Upper lobe of left lung (tissue), 4 donors: ENCODE results near the gene CDH22.

Experiments
- POLR2A ChIP-seq, 4 donors: fragments of 450-650 bp; IDR thresholded peaks; one replicate each; pipeline ENCODE4 v1.5.1; 2016 to 2017; ENCODE audit warnings: antibody characterized with exemption in 4 of 4, mild to moderate bottlenecking in 2 of 4
- POLR2AphosphoS5 ChIP-seq, 2 donors: sonication (generic); formaldehyde crosslinking; IDR thresholded peaks; one replicate each; pipeline ENCODE4 v1.5.1; 2017; ENCODE audit warnings: antibody characterized with exemption in 2 of 2
- TF ChIP-seq, protein P1 (sequence below), 6 experiments: fragments of 450-650 bp in 4 of 6; fragments of 200-600 bp in 2 of 6; sonication (generic) in 2 of 6; IDR thresholded peaks; one replicate each; pipeline ENCODE4 v1.5.1; 2016 to 2019; ENCODE audit warnings: antibody characterized with exemption in 6 of 6

DNA sequence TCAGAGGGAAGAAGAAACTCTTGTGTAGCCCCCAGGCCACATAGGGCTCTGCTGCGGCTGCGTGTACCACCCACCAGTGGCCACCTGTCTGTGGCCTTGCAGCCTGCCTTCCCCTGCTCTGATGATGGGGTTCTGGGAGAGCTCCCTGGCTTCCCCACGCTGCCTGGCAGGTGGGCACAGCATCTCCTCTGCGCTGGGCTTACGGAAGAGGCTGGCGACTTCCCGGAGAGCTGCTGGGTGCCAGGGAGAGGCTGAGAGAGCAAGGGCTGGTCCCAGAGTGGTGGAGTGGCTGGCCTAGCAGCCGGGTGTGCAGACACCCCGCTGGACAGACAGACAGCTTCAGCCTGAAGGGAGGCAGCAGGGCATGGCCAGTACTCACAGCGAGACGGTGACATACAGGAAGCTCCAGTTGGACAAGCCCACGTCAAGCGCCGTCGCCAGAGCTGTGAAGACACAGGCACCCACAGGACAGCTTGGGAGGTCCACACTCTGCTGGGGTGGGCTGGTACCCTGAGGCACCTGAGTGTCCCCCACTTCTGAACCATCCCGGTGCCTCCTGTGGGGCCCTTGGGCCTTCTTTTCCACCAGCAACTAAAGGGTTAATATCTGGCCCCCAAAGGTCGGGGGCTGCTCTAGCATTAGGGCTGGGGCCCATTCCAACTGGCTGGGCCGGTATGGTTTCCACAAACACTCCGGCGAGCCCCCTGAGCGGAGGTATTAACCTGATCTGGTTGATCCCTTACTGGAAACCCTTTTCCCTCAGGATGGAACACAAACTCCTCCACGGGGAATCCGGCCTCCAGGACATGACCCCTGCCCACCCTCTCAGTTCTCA lies 48.1 kb upstream of the CDH22 start:
- TF ChIP-seq, protein P1, sequence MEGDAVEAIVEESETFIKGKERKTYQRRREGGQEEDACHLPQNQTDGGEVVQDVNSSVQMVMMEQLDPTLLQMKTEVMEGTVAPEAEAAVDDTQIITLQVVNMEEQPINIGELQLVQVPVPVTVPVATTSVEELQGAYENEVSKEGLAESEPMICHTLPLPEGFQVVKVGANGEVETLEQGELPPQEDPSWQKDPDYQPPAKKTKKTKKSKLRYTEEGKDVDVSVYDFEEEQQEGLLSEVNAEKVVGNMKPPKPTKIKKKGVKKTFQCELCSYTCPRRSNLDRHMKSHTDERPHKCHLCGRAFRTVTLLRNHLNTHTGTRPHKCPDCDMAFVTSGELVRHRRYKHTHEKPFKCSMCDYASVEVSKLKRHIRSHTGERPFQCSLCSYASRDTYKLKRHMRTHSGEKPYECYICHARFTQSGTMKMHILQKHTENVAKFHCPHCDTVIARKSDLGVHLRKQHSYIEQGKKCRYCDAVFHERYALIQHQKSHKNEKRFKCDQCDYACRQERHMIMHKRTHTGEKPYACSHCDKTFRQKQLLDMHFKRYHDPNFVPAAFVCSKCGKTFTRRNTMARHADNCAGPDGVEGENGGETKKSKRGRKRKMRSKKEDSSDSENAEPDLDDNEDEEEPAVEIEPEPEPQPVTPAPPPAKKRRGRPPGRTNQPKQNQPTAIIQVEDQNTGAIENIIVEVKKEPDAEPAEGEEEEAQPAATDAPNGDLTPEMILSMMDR (IDR thresholded peaks at IDR 0.05), result no peak
- no peak for TF ChIP-seq POLR2A (IDR thresholded peaks at IDR 0.05)
- no peak for TF ChIP-seq POLR2AphosphoS5 (IDR thresholded peaks at IDR 0.05)
